GM12891 (cell line): ENCODE data around the gene HTT-AS.

ENCODE experiments used
- DNase-seq: peaks from one replicate; pipeline ENCODE4 v3.0.0; 2011; ENCODE audit warnings: low spot score; ENCODE audit not compliant: insufficient read length
- FAIRE-seq: peaks from 2 replicates; lab custom pipeline; 2011; peaks lifted over from hg19 to GRCh38; lab: Jason Lieb, UNC
- PAX5 ChIP-seq: IDR thresholded peaks from 2 replicates; pipeline ENCODE4 v1.6.1; 2011; ENCODE audit warnings: low read length, moderate library complexity, mild to moderate bottlenecking; ENCODE audit not compliant: insufficient read depth, severe bottlenecking
- POLR2A ChIP-seq: IDR thresholded peaks from 2 replicates; pipeline ENCODE4 v1.6.1; 2011; ENCODE audit warnings: low read depth, low read length, control low read depth
- POLR2AphosphoS5 ChIP-seq: IDR thresholded peaks from 2 replicates; pipeline ENCODE4 v1.6.1; 2011; ENCODE audit warnings: low read depth, low read length, control low read depth
- POU2F2 ChIP-seq: IDR thresholded peaks from 2 replicates; pipeline ENCODE4 v1.6.1; 2011; ENCODE audit warnings: low read depth, mild to moderate bottlenecking, control low read depth, low read length, moderate library complexity
- SPI1 ChIP-seq: IDR thresholded peaks from 2 replicates; pipeline ENCODE4 v1.6.1; 2011; ENCODE audit warnings: low read depth, low read length, control low read depth
- TAF1 ChIP-seq: IDR thresholded peaks from 2 replicates; pipeline ENCODE4 v1.6.1; 2011; ENCODE audit warnings: low read depth, low read length, control low read depth

Gene HTT-AS

DNA sequence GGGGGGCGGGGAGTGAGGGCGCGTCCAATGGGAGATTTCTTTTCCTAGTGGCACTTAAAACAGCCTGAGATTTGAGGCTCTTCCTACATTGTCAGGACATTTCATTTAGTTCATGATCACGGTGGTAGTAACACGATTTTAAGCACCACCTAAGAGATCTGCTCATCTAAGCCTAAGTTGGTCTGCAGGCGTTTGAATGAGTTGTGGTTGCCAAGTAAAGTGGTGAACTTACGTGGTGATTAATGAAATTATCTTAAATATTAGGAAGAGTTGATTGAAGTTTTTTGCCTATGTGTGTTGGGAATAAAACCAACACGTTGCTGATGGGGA lies 1.3 kb upstream of the HTT-AS start:
- DNase-seq (no peak), FAIRE-seq (peak; percentile 89)
- TF ChIP-seq POLR2AphosphoS5 (peak; percentile 92), SPI1 (no peak), PAX5 (no peak), TAF1 (peak; percentile 46), POLR2A (peak; percentile 92; the same call in 1 of the 2 replicates)

- DNase-seq (no peak), FAIRE-seq (no peak)
- TF ChIP-seq POLR2AphosphoS5 (peak; percentile 97), POLR2A (peak; percentile 91), PAX5 (no peak), TAF1 (peak; percentile 80), SPI1 (peak; percentile 80), POU2F2 (no peak)
Observed at GRCh38 chr4:3074846-3075651, 711 bp upstream of the HTT-AS start.

DNA sequence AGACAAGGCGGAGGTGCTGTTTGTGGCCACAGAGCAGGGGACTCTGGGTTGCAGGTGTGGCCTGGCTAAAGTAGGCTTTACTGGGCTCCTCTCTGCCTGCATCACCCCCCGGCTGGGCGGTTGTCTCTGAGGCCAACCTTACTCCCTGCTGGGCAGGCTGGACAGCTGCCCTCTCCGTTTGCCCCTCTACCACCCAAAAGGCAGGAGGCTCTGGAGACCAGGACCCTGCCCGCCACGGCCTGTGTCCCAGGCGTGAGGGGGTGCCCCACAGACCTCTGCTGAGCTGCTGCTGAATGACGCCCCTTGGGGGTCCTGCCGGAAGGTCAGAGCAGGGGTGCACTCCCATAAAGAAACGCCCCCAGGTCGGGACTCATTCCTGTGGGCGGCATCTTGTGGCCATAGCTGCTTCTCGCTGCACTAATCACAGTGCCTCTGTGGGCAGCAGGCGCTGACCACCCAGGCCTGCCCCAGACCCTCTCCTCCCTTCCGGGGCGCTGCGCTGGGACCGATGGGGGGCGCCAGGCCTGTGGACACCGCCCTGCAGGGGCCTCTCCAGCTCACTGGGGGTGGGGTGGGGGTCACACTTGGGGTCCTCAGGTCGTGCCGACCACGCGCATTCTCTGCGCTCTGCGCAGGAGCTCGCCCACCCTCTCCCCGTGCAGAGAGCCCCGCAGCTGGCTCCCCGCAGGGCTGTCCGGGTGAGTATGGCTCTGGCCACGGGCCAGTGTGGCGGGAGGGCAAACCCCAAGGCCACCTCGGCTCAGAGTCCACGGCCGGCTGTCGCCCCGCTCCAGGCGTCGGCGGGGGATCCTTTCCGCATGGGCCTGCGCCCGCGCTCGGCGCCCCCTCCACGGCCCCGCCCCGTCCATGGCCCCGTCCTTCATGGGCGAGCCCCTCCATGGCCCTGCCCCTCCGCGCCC lies 920 bp downstream of the HTT-AS start:
- no peak for FAIRE-seq
- TF ChIP-seq SPI1: no peak
- TF ChIP-seq POLR2AphosphoS5: no peak
- TF ChIP-seq POU2F2: no peak
- TF ChIP-seq PAX5: no peak
- no peak for TF ChIP-seq TAF1
- TF ChIP-seq POLR2A: no peak; the same call in 1 of the 2 replicates

DNA sequence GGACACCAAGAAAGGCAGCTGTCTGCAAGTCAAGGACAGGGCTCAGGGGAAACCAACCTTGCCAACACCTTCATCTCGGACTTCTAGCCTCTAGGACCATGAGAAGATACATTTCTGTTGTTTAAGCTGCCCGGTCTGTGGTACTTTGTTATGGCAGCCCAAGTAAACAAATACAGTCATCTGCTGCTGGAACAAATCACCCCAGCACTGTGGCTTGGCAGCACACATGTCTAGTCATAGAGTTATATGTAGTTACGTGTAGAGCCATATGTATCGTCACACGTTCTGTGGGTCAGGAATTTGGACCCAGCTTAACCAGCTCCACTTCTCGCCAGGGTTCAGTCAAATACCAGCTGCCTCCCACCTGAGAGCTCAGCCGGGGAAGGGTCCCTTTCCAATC lies 2.5 kb downstream of the HTT-AS start:
- peak; percentile 35 for FAIRE-seq
- no peak for DNase-seq
- TF ChIP-seq TAF1: no peak
- no peak for TF ChIP-seq POLR2AphosphoS5
- TF ChIP-seq POU2F2: no peak
- TF ChIP-seq PAX5: no peak
- TF ChIP-seq POLR2A: no peak
- no peak for TF ChIP-seq SPI1

More for the DNA sequence above, 920 bp downstream of the HTT-AS start:
- DNase-seq: no peak

GRCh38 chr4:3070709-3071500 lies 3.4 kb downstream of the HTT-AS start:
- no peak for DNase-seq

DNA sequence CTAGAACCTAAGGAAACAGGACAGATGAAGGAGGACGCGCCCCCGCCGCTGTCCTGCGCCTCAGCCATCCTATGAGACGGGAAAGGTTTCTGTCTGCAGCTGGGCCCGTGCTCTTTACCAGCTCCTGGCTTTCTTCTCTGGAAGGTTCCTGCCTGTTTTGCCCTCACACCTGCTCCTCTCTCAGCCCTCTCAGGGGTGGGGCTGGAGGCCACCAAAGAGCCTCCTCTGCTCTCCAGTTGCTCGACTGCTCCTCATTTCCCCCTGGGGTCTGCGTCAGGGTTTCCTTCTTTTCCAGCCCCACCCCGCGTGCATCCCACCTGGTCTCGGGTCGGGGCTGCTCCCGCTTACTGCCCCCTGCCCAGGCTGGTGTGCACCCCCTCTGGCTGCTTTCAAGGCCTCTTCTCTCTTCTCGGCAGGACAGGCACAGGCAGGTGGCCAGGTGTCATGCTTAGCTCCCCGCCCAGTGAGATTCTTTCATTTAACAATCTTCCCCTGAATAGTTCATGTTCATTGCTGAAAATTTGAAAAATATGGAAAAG lies 4.6 kb downstream of the HTT-AS start:
- FAIRE-seq (no peak), DNase-seq (no peak)
- TF ChIP-seq TAF1 (no peak), POLR2A (no peak), POLR2AphosphoS5 (no peak), SPI1 (no peak), POU2F2 (no peak), PAX5 (no peak)

More at GRCh38 chr4:3070709-3071500, 3.4 kb downstream of the HTT-AS start:
- TF ChIP-seq SPI1: no peak
- no peak for TF ChIP-seq POU2F2
- no peak for TF ChIP-seq TAF1
- no peak for TF ChIP-seq POLR2A
- TF ChIP-seq PAX5: no peak
- FAIRE-seq: no peak

DNA sequence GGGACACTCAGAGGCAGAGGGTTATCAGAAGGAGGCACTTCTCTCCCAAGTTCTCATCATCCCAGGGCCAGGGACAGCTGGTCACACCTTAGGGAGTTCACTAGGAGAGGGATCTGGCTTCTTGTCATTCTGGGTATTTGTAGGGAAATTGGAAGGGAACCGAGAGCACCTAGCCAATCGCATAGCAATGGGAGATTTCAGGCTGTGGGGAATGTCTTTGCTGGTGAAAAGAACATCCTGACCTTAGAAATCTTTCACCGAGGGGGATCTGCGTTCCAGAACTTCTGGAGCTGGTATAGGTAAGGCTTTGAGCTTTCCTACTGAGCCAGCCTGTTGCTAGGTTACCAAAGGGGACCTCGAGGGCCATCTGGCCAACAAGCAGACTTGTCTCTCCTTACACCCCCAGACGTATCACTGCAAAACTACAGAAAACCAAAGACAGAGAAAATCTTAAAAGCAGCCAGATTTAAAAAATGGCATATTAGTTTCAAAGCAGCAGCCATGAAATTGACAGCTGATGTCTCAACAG lies 6.8 kb downstream of the HTT-AS start:
- FAIRE-seq (no peak), DNase-seq (no peak)
- TF ChIP-seq PAX5 (no peak), POU2F2 (no peak)

- FAIRE-seq (no peak), DNase-seq (no peak)
- TF ChIP-seq PAX5: no peak
- TF ChIP-seq POLR2A: no peak
- no peak for TF ChIP-seq SPI1
- TF ChIP-seq POU2F2: no peak
- no peak for TF ChIP-seq TAF1
- no peak for TF ChIP-seq POLR2AphosphoS5
Observed at GRCh38 chr4:3066836-3067400, 7.4 kb downstream of the HTT-AS start.
